ENCODE measurements around the gene THBS4.

THBS4 gene

DNA sequence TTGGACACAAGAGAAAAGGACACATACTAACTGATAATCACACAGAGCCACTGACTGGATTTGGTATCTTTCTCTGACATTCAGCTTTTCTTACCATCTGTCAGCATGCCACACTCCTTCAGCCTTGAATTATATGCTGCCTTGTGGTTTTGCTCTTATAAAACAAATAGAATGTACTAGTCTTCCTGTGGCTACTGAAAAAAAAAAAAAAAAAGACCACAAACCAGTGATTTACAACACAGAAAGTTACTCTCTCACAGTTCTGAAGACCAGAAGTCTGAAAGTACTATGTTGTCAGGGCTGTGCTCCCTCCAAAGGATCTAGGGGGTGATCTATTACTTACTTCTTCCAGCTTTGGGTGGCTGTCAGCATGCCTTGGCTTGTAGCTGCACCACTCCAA, 82.3 kb downstream of the THBS4 start:
- no peaks in the 10 kb centered on the region for H3K79me2 ChIP-seq
- H3K36me3 ChIP-seq (ENCODE audit: control insufficient read depth, insufficient read depth, low read length), result no peaks in the 10 kb centered on the region
- H3K9ac ChIP-seq, result no peak overlapping the region
- TF ChIP-seq, protein P1, sequence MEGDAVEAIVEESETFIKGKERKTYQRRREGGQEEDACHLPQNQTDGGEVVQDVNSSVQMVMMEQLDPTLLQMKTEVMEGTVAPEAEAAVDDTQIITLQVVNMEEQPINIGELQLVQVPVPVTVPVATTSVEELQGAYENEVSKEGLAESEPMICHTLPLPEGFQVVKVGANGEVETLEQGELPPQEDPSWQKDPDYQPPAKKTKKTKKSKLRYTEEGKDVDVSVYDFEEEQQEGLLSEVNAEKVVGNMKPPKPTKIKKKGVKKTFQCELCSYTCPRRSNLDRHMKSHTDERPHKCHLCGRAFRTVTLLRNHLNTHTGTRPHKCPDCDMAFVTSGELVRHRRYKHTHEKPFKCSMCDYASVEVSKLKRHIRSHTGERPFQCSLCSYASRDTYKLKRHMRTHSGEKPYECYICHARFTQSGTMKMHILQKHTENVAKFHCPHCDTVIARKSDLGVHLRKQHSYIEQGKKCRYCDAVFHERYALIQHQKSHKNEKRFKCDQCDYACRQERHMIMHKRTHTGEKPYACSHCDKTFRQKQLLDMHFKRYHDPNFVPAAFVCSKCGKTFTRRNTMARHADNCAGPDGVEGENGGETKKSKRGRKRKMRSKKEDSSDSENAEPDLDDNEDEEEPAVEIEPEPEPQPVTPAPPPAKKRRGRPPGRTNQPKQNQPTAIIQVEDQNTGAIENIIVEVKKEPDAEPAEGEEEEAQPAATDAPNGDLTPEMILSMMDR (IDR thresholded peaks at IDR 0.05), result no peak
- H3K27ac ChIP-seq, result no peak overlapping the region
- no peaks in the 10 kb centered on the region for H3K9me3 ChIP-seq (ENCODE audit: control insufficient read depth, low read length)
- no peak overlapping the region for H3K4me2 ChIP-seq (ENCODE audit: low read length)
- H3K4me3 ChIP-seq (ENCODE audit: low read depth, low read length), result no peak overlapping the region
- no peaks in the 10 kb centered on the region for H3K4me1 ChIP-seq
- H2AFZ ChIP-seq, result no peak overlapping the region
- no peaks in the 10 kb centered on the region for H3K27me3 ChIP-seq (ENCODE audit: control insufficient read depth, insufficient read depth, low read length)

DNA sequence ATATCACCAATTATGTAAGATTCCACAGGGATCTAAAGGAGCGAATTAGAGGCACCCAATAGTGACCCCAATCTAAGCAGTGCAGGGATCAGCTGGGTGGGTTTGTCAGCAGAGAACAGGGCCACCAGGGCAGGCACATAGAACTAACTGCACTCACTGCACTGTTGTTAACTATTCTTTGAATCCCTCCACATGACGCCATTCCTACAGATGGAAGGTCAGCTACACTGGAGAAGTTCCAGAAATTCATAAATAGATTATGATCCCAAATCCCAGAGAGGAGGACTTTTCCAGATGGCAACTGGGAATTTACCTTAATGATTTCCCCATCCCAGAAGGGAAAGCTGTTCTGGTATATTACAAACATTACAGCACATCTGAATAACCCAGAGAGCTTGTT, 84.2 kb downstream of the THBS4 start:
- Histone ChIP-seq H3K27ac (no peak overlapping the region), H3K27me3 (ENCODE audit: control insufficient read depth, insufficient read depth, low read length) (no peaks in the 10 kb centered on the region), H3K4me2 (ENCODE audit: low read length) (no peak overlapping the region), H3K79me2 (no peaks in the 10 kb centered on the region), H3K9ac (no peak overlapping the region), H3K4me1 (no peaks in the 10 kb centered on the region), H3K9me3 (ENCODE audit: control insufficient read depth, low read length) (no peaks in the 10 kb centered on the region), H2AFZ (no peak overlapping the region), H3K36me3 (ENCODE audit: control insufficient read depth, insufficient read depth, low read length) (no peaks in the 10 kb centered on the region), H3K4me3 (ENCODE audit: low read depth, low read length) (no peak overlapping the region)
- TF ChIP-seq, protein P1 (IDR thresholded peaks at IDR 0.05), result no peak

DNA sequence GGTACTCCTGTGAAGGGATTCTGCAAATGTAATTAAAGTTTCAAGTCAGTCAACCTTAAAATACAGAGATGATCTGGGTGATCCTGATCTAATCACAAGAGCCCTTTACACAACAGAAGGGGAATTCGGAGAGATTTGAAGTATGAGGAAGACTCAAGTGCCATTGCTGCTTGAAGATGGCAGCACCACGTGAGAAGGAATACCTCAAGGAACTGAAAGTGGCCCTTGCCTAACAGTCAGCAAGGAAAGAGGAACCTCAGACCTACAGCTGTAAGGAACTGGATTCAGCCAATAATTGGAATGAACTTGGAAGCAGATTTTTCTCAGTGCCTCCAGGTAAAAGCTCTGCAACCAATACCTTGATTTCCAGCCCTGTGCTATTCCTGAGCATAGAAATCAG, 87.4 kb downstream of the THBS4 start:
- no peaks in the 10 kb centered on the region for H3K79me2 ChIP-seq
- H3K27ac ChIP-seq, result no peak overlapping the region
- no peak overlapping the region for H3K9ac ChIP-seq
- no peaks in the 10 kb centered on the region for H3K9me3 ChIP-seq (ENCODE audit: control insufficient read depth, low read length)
- no peak overlapping the region for H3K4me2 ChIP-seq (ENCODE audit: low read length)
- no peak overlapping the region for H3K4me3 ChIP-seq (ENCODE audit: low read depth, low read length)
- TF ChIP-seq, protein P1 (IDR thresholded peaks at IDR 0.05), result no peak
- no peaks in the 10 kb centered on the region for H3K4me1 ChIP-seq
- H3K27me3 ChIP-seq (ENCODE audit: control insufficient read depth, insufficient read depth, low read length), result no peaks in the 10 kb centered on the region
- no peaks in the 10 kb centered on the region for H3K36me3 ChIP-seq (ENCODE audit: control insufficient read depth, insufficient read depth, low read length)
- H2AFZ ChIP-seq, result no peak overlapping the region

DNA sequence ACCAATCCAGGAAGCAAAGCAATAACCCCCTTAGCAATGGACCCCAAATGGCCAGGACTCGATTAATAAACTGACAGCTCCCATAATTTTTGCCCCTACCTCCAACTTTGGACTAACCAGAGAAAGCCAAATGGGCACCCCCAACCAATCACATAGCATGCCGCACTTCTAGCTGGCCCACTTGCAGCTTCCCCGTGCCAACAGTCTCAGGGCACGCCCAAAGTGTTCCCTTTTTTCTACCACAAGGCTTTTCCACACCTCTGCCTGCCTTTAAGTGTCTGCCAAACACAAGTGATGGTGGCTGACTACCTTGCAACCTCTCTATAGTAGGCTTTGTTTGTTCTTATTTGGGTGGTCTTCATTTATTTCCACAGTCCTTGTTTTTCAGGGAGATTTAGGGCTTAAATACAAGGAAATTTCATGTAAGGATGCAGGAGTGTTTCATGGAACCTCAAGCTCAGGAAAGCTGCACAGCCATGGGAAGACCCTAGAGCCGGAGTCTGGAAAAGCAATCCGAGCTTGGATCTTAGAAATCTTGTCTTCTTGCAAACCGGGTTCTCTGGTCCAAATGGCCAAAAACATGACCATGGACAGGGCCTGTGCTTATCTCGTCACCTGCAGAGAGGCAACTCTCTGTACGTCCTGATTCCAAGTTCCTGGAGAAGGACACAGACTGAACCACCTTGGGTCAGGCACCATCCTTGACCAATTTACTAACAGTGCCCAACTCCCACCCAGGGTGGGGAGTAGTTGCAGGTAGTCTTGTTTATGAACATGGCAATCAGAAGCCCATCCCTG, 89.2 kb downstream of the THBS4 start:
- Histone ChIP-seq H3K36me3 (ENCODE audit: control insufficient read depth, insufficient read depth, low read length) (no peaks in the 10 kb centered on the region), H3K27ac (no peak overlapping the region), H3K4me3 (ENCODE audit: low read depth, low read length) (no peak overlapping the region), H3K9ac (no peak overlapping the region), H2AFZ (no peak overlapping the region), H3K4me2 (ENCODE audit: low read length) (no peak overlapping the region), H3K9me3 (ENCODE audit: control insufficient read depth, low read length) (no peaks in the 10 kb centered on the region), H3K79me2 (no peaks in the 10 kb centered on the region), H3K27me3 (ENCODE audit: control insufficient read depth, insufficient read depth, low read length) (no peaks in the 10 kb centered on the region), H3K4me1 (no peaks in the 10 kb centered on the region)
- TF ChIP-seq, protein P1 (IDR thresholded peaks at IDR 0.05), result no peak
